Panc1 (cell line): ENCODE data around the gene CNOT6L. TPM values are rescaled to one million over a fixed set of nuclear protein-coding genes. Genes with fewer than 3 reads are reported as not detected.

Experiments
- ATAC-seq: fragments of 200-7000 bp; cut with Tn5 transposase; 2 replicates; pipeline ENCODE4 v1.9.1; 2020; ENCODE audit warnings: mild to moderate bottlenecking, moderate library complexity
- BruUV-seq: library from RNA; stranded (reverse); fragments of 400-500 nt; replicated peaks from 2 replicates; lab custom pipeline; 2021; lab: Mats Ljungman, UMichigan
- CTCF ChIA-PET: fragments of 300-600 bp; sonication (Branson Sonifier 250); formaldehyde crosslinking; loops from one replicate; lab custom pipeline; 2022; ENCODE audit warnings: antibody characterized with exemption; lab: Charles Lee
- POLR2A ChIA-PET: fragments of 300-600 bp; sonication (Branson Sonifier 250); formaldehyde crosslinking; loops from one replicate; lab custom pipeline; 2022; ENCODE audit warnings: antibody characterized with exemption; lab: Charles Lee
- DNase-seq: peaks from one replicate; pipeline ENCODE4 v3.0.0-alpha.2; 2010; ENCODE audit warnings: low read depth, low spot score
- H3K27ac ChIP-seq: 2 replicates; pipeline ENCODE4 v1.5.1; 2011; ENCODE audit warnings: mild to moderate bottlenecking, low read length, inconsistent platforms
- H3K27me3 ChIP-seq: fragments of 200-500 bp; sonication (Bioruptor generic); 2 replicates; pipeline ENCODE4 v1.6.0; 2014; ENCODE audit warnings: low read length, inconsistent platforms; ENCODE audit not compliant: control insufficient read depth, insufficient read depth
- H3K36me3 ChIP-seq: fragments of 200-500 bp; sonication (Bioruptor generic); 2 replicates; pipeline ENCODE4 v1.5.1; 2014; ENCODE audit warnings: inconsistent platforms, mild to moderate bottlenecking, low read length, moderate library complexity; ENCODE audit not compliant: control insufficient read depth, insufficient read depth
- H3K4me1 ChIP-seq: 2 replicates; pipeline ENCODE4 v1.5.1; 2011; ENCODE audit warnings: inconsistent platforms, mild to moderate bottlenecking, low read length, moderate library complexity; ENCODE audit not compliant: control insufficient read depth, insufficient read depth
- H3K4me3 ChIP-seq, 2 experiments: 2 replicates each; pipeline ENCODE4 v1.5.1; 2011 to 2012; ENCODE audit warnings: low read depth in 2 of 2, low read length in 2 of 2, mild to moderate bottlenecking in 2 of 2, inconsistent platforms in 1 of 2, moderate library complexity in 1 of 2
- H3K9me3 ChIP-seq: fragments of 200-500 bp; sonication (Bioruptor generic); 2 replicates; pipeline ENCODE4 v1.5.1; 2014; ENCODE audit warnings: low read depth, mild to moderate bottlenecking, inconsistent platforms, low read length, moderate library complexity; ENCODE audit not compliant: control insufficient read depth, insufficient read depth
- CTCF ChIP-seq: fragments of 450-650 bp; IDR thresholded peaks from 2 replicates; pipeline ENCODE4 v1.5.1; 2017; ENCODE audit warnings: mild to moderate bottlenecking
- POLR2AphosphoS5 ChIP-seq: IDR thresholded peaks from 2 replicates; pipeline ENCODE4 v1.6.1; 2012; ENCODE audit warnings: mild to moderate bottlenecking, low read depth, low read length, moderate library complexity
- SIN3A ChIP-seq: IDR thresholded peaks from 2 replicates; pipeline ENCODE4 v1.6.1; 2012; ENCODE audit warnings: low read depth, mild to moderate bottlenecking, low read length, moderate library complexity, borderline replicate concordance; ENCODE audit not compliant: insufficient read depth
- TCF7L2 ChIP-seq: IDR thresholded peaks from 2 replicates; pipeline ENCODE4 v1.6.1; 2011; ENCODE audit warnings: mild to moderate bottlenecking, low read depth, low read length, inconsistent platforms
- in situ Hi-C: cut with HindIII; loops from 2 replicates; pipeline ENCODE4 v1.10.0; 2016; ENCODE audit warnings: low sequenced_read_pairs, low pct_unique_long_range_greater_than_20kb
- intact Hi-C: fragments of 100-400 bp; cut with micrococcal nuclease; formaldehyde crosslinking; loops from one replicate; pipeline ENCODE4 v1.10.0; 2022; ENCODE audit not compliant: unreplicated experiment
- total RNA-seq: library from RNA; stranded (reverse); gene quantifications from one replicate; pipeline ENCODE4 v1.2.1, GENCODE V29; 2021; ENCODE audit not compliant: unreplicated experiment
- TF ChIP-seq, protein P1 (sequence below), 2 experiments: IDR thresholded peaks; 2 replicates each; pipeline ENCODE4 v1.6.1; 2011 to 2012; ENCODE audit warnings: low read depth in 2 of 2, control low read depth in 1 of 2, low read length in 1 of 2, mild to moderate bottlenecking in 1 of 2, moderate library complexity in 1 of 2; ENCODE audit not compliant: insufficient read depth in 1 of 2

The CNOT6L gene
- total RNA-seq, 1 experiment from 2014 or later: 18.3 TPM

- no TSS peak for BruUV-seq
- POLR2A ChIA-PET: no interaction called here
- H3K9me3 ChIP-seq: no peaks in the 10 kb centered on the region
- DNase-seq: no peak
- no peaks in the 10 kb centered on the region for H3K36me3 ChIP-seq
- in situ Hi-C loops: no loop called here
- no peaks in the 10 kb centered on the region for H3K27me3 ChIP-seq
- no peak overlapping the region for H3K27ac ChIP-seq
- intact Hi-C loops: no loop called here
- TF ChIP-seq POLR2AphosphoS5: no peak
- no peak for TF ChIP-seq CTCF
- TF ChIP-seq SIN3A: no peak
- no peak for TF ChIP-seq TCF7L2
- TF ChIP-seq, protein P1, sequence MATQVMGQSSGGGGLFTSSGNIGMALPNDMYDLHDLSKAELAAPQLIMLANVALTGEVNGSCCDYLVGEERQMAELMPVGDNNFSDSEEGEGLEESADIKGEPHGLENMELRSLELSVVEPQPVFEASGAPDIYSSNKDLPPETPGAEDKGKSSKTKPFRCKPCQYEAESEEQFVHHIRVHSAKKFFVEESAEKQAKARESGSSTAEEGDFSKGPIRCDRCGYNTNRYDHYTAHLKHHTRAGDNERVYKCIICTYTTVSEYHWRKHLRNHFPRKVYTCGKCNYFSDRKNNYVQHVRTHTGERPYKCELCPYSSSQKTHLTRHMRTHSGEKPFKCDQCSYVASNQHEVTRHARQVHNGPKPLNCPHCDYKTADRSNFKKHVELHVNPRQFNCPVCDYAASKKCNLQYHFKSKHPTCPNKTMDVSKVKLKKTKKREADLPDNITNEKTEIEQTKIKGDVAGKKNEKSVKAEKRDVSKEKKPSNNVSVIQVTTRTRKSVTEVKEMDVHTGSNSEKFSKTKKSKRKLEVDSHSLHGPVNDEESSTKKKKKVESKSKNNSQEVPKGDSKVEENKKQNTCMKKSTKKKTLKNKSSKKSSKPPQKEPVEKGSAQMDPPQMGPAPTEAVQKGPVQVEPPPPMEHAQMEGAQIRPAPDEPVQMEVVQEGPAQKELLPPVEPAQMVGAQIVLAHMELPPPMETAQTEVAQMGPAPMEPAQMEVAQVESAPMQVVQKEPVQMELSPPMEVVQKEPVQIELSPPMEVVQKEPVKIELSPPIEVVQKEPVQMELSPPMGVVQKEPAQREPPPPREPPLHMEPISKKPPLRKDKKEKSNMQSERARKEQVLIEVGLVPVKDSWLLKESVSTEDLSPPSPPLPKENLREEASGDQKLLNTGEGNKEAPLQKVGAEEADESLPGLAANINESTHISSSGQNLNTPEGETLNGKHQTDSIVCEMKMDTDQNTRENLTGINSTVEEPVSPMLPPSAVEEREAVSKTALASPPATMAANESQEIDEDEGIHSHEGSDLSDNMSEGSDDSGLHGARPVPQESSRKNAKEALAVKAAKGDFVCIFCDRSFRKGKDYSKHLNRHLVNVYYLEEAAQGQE (IDR thresholded peaks at IDR 0.05; ENCODE audit: insufficient read depth in 1 of 2, low read depth in 2 of 2, low read length in 1 of 2): no peak
- CTCF ChIA-PET: no interaction called here
- H3K4me1 ChIP-seq: no peaks in the 10 kb centered on the region
- H3K4me3 ChIP-seq: no peak overlapping the region
- no peak for ATAC-seq
These were observed 15.2 kb upstream of the CNOT6L start for GRCh38 chr4:77834403-77834802.

DNA sequence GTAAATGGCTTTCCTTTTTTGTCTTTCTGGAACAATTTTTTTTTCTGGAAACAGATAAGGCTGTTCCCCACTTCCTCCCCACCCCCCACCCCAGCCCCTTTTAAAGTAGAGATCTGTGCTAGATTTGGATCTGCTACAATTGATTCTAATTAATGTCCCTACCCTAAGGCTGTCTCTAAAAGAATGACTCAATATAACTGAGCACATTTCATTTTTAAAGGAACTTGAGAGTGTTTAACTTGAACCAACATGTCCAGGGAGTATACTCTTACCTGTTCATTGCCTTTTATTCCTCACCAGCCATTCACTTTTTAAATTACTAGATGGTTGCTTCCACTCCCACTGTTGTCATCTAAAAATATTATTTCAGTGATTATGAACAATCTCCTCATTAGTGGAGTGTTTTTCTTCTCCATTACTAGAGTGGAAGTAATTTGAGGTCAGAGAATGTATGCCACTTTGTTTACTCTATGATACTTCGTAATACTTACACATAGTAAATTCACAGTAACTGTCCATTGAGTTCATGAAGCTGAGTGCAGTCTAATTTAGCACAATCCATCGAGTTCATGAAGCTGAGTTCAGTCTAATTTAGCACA is 14.1 kb upstream of the CNOT6L start:
- DNase-seq (no peak), ATAC-seq (no peak)
- Histone ChIP-seq H3K27me3 (no peaks in the 10 kb centered on the region; the same call in 1 of the 2 replicates), H3K4me1 (no peaks in the 10 kb centered on the region), H3K9me3 (no peaks in the 10 kb centered on the region), H3K27ac (no peak overlapping the region), H3K4me3 (no peak overlapping the region), H3K36me3 (no peaks in the 10 kb centered on the region)
- ChIA-PET POLR2A (no interaction called here), CTCF (no interaction called here)
- intact Hi-C loops (no loop called here), in situ Hi-C loops (no loop called here)
- TF ChIP-seq, protein P1 (IDR thresholded peaks at IDR 0.05; ENCODE audit: insufficient read depth in 1 of 2, low read depth in 2 of 2, low read length in 1 of 2): no peak
- no peak for TF ChIP-seq CTCF
- TF ChIP-seq TCF7L2: no peak
- no peak for TF ChIP-seq SIN3A
- TF ChIP-seq POLR2AphosphoS5: no peak
- no TSS peak for BruUV-seq
